Pulmonary artery endothelial cell (primary cell): Measurements from ENCODE around the gene SNRNP40. TPM values are rescaled to one million over a fixed set of nuclear protein-coding genes. Genes with fewer than 3 reads are reported as not detected.

Experiments used
- DNase-seq: peaks from one replicate; pipeline ENCODE4 v3.0.0-alpha.2; 2011; ENCODE audit warnings: low read depth, low spot score
- total RNA-seq: library from RNA; depleted of rRNA; stranded (reverse); fragments of >200 nt; gene quantifications from 2 replicates; pipeline ENCODE4 v1.2.3, GENCODE V29; 2014

The SNRNP40 gene
- 210 and 251 TPM in 2 replicates for total RNA-seq

DNA sequence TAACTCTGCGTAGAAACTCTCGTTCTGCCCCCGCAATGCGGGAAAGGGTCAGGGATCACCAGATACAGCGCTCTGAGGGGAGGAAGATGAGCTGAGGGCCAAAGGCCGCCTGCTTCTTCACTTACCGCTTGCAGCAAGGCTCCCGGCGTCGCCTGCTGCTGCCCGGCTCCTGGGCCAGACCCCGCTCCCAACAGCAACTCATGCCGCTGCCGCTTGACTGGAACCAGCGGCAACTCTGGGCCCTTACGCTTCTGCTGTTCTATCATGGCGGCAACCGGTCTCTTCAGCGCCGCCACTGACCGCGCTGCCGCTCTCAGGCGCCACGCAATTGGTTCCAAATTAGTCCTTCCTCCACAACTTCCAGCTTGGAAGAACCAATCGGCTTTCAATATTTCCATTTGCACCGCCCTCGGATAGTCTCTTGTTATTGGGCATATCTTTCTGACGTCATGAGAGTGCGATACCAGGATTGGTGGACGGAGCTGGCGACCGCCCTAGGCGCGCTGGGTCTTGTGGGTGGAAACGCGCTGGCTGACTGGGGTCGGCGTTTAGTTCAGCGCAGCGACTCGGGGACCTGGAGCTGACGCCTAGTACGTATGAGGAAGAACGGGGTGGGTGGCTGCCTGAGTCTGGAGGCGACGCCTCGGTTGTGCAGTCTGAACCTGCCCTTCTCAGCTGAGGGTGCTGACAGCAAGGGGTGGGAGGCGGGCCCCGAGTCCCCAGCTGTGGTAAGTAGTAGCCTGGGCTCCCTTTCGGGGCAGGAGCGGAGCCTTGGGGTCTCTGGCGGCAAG is at the start of gene SNRNP40, which contains the start of gene ZCCHC17:
Gene SNRNP40 (minus strand): TSS at position 303 of the 791 bp plus-strand sequence. CDS start 37 bp downstream, at position 266.
Gene ZCCHC17 (plus strand): TSS at position 547 of the 791 bp plus-strand sequence. CDS start 13,067 bp downstream, outside the sequence.
- peak; percentile 98 for DNase-seq

DNA sequence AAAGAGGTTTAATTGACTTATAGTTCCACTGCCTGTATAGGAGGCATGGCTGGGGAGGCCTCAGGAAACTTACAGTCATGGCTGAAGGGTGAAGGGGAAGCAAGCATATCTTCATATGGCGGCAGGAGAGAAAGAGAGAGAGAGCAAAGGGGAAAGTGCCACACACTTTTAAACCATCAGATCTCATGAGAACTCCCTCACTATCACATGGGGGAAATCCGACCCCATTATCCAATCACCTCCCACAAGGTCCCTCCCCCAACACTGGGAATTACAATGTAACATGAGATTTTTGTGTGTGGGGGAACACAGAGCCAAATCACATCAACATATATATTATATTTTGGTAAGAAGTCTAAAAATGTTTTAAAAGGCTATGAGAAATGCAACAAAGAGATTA is 49.0 kb upstream of the SNRNP40 start:
- no peak for DNase-seq

DNA sequence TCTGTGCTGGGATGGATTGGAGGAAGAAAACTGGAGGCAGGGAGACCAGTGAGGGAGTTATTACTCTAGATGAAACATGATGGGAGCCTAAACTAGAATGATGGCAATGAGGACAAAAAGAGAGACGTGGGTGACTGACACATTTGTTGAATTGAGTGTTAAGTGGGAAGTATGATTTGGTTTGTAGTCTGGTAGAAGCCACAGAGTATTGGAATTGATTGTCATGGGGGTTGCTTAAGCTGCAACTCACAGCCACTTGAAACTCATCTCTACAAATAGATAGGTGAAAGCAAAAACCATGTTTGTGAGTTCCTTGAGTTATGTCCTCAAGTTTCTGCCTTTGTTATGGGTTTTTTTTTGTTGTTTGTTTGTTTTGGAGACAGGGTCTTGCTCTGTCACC is 47.9 kb upstream of the SNRNP40 start:
- DNase-seq = no peak

DNA sequence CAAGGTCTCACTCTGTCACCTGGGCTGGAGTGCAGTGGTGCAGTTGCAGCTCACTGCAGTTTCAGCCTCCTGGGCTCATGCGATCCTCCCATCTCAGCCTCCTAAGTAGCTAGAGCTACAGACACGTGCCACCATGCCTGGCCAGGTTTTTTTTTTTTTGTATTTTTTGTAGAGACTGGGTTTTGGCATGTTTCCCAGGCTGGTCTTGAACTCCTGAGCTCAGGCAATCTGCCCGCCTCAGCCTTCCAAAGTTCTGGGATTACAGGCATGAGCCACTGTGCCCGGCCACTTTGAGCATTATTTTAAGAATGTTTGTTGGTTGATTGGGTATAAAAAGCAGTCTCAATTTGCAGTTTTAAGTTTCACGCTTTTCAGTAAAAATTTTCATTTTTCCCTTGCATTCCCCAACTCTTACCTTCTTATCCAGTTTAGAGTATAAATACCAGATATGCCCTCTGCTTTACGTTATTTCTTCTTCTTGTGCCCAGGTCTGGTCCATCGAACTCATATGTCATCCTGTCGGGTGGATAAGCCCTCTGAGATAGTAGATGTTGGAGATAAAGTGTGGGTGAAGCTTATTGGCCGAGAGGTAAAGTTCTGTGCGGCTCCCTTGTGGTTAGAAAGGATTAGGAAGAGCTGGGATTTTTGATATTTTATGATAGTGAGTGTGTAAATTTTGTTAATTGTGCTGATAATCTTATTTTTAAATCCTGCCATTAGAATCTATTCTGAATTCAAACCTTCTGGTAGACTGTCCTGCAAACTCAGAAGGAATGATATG is 40.3 kb upstream of the SNRNP40 start:
- DNase-seq = no peak

DNA sequence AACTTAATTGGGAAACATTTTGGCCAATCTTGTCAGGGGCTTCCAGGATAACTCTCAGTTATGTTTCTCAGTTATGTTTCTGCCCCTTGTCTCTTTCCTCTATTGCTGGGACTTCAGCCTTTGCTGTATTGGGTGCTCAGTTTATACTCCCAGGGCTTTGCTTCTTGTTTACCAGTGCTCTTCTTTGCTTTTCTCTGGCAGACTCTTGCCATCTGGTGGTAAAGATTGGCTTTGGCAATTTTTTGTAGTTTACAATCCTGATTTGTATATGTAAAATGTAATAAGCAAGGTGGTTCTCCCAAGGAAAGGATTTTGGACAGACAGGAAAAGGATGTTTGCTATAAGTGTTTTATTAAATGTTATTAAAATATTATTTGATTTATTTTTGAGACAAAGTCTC is 38.4 kb upstream of the SNRNP40 start:
- no peak for DNase-seq

DNA sequence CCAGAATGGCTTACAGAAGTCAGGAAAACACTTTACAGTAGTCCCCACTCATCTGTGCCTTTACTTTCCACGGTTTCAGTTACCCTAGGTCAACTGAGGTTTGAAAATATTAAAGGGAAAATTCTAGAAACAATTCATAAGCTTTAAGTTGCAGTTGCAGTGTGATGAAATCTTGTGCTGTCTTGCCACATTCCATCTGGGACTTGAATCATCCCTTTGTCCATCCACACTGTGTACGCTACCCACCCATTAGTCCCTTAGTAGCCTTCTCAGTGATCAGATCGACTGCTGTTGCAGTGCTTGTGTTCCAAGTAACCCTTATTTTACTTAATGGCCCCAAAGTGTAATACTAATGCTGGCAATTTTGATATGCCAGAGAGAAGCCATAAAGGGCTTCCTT is 30.8 kb upstream of the SNRNP40 start:
- DNase-seq = no peak

DNA sequence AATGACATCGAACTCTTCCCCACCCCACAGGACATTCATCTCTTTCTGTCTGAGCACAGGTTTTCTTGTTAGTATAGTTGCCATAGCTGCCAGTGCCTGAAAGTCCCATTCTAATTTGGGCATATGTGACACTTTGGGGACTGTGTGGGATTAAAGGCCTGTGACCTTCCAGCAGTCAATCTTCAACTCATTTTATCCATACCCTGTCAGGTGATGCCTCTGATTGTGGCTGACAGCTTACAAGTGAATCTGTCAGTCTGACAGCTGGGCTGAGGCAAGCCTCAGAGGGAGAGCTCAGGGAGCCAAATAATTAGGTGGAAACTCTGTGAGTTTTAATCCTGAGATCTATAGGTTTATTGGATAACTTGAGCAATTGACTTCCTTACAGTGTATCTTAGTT is 29.9 kb upstream of the SNRNP40 start:
- no peak for DNase-seq

DNA sequence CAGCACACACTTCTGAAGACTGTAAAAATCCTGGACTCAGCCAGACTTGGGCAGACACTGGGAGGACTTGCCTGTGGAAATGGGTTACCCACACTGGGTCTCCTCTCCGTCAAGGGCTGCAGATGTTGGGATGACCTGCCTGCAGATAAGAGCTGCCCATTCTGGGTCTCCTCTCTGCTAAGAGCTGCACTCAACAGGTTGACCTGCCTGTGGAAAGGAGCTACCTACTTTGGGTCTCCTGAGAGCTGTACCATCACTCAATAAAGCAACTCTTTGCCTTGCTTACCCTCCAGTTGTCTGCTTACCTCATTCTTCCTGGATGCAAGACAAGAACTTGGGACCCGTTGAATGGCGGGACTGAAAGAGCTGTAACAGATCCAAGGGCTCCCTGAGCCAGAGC is 28.4 kb upstream of the SNRNP40 start:
- no peak for DNase-seq

DNA sequence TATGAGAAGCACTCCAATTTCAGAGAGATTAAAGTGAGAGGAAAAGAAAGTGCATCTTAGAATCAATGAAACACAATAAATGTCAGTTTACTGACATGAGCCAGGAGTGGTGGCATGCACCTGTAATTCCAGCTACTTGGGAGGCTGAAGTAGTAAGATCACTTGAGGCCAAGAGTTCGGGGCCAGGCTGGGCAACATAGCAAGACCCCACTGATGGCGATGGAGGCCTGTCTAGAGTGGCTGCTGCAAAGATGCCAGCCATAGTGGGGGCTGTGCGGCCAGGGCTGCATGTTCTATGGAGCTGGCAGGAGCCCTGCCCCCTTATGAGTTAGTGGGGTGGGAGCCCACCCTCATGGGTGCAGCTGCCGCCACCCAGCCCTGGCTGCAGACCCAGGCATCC is 27.5 kb upstream of the SNRNP40 start:
- no peak for DNase-seq

DNA sequence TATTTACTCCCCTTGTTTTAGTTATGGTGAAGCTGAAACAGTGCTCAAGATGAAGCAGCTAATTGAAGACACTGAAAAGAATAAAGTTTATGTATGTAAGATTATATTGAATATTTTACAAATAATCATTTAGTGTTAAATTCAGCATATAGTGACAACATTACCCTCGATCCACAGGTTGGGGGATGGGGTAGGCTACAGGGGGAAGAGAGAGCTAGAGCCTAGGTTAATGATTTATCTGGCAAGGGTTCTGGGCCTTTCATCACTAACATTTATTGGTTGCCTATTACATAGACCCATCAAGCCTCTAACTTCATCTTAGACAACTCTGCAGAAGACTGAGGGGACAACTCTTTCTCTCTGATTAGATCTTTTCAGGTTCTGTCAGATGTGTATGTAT is 21.6 kb upstream of the SNRNP40 start:
- DNase-seq = no peak

DNA sequence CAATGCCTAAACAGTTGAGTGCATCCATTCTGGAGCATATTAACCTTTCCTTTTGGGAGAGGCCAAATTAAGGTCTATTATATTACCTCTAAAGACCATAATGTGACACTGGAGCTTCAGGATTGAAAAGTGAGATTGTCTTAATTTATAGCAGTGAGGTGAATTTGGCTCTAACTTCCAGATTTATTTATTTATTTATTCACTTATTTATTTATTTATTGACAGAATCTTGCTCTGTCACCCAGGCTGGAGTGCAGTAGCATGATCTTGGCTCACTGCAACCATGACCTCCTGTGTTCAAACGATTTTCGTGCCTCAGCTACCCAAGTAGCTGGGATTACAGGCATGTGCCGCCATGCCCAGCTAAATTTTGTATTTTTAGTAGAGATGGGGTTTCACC is 19.3 kb upstream of the SNRNP40 start:
- no peak for DNase-seq

DNA sequence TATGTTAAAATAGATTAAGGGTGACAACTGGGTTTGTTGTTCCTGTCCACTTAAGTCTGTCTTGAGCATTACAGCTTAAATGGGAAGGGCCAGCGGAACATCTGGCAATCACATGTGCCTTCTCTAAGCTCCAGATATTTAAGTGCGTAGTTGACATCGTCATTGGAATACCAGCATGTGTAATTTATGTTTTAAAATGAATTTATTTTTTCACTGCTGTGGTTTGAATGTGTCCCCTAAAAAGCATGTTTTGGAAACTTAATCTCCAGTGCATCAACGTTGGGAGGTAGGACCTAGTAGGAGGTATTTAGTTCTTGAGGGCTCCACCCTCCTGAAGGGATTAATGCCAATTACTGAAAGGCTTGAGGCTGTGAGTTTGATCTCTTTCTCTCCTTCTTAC is 13.6 kb upstream of the SNRNP40 start:
- DNase-seq = no peak

DNA sequence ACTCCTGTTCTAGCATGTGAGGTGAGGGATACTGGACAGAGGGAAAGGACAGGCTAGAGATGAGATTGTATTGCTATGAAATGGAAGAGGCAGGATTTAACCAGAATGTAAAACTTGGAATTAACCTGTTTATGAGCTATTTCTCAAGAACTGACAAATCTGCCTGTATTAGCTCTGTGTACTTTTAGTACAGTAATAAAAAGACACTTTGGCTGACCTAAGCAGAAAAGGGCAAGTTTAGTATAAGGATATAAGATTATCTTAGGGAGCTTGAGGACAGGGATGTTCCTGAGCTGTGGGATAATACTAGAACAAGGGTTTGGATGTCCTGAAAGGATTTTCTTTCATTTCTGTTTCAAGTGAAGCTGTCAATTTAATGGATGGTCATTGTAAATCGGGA is 11.4 kb upstream of the SNRNP40 start:
- DNase-seq = no peak

DNA sequence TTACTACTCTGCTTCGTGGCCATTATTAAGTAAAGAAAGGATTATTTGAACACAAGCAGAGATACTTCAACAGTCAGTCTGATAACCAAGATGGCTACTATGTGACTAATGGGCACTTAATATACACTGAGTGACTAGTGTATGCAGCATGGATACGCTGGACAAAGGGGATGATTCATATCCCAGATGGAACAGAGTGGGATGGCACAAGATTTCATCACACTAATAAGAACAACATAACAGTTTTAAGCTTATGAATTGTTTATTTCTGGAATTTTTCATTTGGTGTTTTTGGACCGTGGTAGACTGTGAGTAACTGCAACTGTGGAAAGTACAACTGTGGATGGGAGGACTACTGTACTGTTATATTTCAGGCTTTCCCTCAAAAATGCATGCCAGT is 9.7 kb upstream of the SNRNP40 start:
- DNase-seq = peak; percentile 56

DNA sequence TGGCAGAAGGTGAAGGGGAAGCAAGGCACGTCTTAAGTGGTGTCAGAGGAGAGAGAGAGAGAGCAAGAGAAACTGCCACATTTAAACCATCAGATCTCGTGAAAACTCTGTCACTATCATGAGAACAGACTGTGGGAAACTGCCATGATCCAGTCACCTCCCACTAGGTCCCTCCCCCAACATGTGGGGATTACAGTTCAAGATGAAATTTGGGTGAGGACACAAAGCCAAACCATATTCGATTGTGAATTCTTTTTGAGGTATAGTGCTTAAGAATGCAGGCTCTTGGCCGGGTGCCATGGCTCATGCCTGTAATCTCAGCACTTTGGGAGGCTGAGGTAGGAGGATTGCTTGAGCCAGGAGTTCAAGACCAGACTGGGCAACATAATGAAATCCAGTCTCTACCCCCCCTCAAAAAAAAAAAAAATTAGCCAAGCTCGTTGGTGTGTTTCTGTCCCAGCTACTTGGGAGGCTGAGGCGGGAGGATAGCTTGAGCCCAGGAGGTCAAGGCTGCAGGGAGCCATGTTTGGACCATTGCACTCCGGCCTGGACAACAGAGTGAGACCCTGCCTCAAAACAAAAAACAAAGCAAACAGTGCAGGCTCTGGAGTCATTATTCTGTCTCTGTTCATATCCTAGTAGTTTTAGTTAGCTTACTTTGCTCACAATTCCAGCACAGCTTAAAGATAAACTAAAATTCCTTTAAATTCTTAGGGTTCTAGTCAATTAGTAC is 6.3 kb upstream of the SNRNP40 start:
- DNase-seq = no peak

DNA sequence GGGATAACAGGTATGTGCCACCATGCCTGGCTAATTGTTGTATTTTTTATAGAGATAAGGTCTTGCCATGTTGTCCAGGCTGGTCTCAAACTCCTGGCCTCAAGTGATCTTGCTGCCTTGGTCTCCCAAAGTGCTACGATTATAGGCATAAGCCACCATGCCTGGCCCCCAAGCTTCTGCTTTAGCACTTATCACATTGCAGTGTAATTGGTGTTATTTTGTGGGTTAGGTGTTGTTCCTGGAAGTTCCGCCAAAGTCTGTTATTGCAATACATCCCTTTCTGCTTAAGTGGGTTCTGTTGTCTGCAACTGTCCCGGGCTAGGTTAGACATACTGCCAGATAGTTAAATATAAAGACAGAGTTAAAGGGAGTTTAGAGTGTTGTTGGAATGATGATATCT is 3.6 kb upstream of the SNRNP40 start:
- no peak for DNase-seq

DNA sequence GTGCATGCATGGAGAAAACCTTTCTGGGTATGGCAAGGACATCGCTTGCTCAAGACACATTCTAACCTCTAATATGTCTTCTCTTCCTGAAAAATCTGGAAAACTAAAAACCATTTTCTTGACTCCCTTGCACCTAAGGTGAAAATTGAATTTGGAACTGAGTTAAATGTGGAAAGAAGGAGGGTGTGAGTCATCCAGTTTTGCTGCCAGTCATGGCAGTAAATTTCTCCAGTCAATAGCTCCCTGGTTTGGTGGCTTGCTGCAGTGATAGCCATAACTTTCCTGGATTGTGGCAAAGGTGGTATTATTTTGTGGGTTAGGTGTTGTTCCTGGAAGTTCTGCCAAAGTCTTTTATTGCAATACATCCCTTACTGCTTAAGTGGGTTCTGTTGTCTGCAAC is 2.8 kb upstream of the SNRNP40 start:
- DNase-seq = no peak

DNA sequence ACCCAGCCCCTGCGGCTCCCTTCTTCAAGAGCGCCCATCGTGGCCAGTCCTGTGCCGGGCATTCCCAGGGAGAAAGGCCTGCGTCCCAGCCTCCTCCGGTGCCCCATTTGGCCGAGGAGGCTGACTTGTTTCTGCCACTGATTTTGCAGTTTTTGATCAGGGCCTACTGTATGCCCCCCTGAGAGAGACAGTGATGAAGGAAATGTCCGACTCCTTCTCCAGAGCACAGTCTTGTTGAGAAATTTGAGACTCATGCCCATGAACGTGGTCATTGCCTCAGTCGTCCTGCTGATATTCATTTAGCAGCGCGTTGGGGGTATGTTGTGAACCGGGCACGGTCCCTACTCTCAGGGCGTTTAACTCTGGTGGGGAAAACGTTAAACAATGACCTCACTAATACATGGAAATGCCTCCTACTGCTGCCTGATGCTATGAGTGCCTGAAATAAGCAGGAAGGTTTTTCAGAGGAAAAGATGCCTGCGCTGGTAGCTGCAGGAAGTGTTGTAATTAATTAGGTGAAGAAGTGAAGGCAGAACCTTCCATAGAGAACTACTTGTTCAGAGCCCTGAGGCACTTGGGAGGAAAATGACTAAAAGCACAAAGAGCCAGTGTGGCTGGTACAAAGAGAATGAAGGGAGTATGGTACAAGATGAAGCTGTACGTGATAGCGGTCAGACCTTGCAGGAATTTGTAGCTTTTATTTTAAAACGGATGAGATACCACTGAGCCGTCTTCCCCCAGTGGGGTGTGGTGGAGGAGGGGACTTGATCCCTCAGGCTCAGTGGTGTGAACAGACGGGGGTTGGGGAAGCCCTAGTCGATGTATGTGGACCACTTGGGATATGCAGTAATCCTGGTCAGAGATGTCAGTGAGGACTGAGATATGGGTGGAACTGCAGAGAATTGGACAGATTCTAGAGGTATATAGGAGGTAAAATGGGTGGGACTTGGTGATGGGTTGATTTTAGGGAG is 974 bp upstream of the SNRNP40 start:
- no peak for DNase-seq

DNA sequence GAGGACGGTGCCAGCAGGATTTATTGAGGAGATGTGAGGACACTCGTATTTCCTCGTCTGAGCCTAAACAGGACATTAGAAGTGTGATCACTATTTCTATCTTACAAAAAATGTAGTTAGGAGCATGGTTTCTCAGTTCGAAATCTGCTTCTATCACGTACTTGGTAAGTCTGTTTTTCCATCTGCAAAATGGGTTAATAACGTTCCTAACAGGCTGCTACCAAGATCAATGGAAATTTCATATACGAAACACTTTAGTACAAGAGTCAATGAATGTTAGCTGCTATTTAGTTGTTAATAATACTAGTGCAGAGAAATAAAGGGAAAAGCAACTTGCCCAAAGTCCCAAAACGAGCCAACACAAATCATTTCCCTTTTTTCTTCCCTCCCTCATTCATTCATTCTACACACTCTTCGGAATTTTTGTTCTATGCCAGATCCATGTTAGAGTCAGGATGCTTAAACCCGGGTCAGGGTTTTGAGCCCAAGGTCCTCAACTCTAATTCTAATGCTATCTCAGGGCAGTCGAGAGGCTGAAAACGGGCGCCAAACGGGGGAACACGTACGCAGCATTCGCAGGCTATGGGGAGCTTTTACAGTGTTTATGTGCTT is 608 bp downstream of the SNRNP40 start:
- DNase-seq = no peak

DNA sequence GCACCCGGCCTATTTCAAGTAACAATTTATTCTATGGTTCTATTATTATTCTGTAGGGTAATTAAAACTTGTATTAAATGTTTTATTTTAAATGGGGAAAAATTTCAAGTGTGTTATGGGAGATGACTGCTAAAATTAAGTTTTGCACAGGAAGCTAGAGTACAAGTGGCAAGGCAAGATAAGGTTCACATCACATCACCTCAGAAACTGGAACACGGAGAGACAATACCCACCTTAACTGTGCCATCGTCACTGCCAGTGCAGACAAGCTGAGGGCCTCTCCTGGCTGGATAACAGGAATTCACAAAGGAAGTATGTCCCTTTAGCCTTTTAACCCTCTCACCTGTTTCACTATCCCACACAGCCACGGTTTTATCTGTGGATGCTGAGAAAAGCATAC is 7.6 kb downstream of the SNRNP40 start:
- DNase-seq = no peak
